ENCODE results near the gene NGDN.

NGDN gene

GRCh38 chr14:23445773-23446172 lies 23.7 kb upstream of the NGDN start:
- DNase-seq (ENCODE audit: low read depth, low spot score): no peak
- in situ Hi-C loops (cut with HindIII; ENCODE audit: low sequenced_read_pairs): no loop called here
- TF ChIP-seq CTCF (IDR thresholded peaks at IDR 0.05; ENCODE audit: low read depth, low read length): no peak

GRCh38 chr14:23446291-23446851 lies 23.1 kb upstream of the NGDN start:
- in situ Hi-C loops (cut with HindIII; ENCODE audit: low sequenced_read_pairs): no loop called here
- H3K4me3 ChIP-seq (ENCODE audit: low read depth, low read length): no peak overlapping the region
- TF ChIP-seq CTCF (IDR thresholded peaks at IDR 0.05; ENCODE audit: low read depth, low read length): no peak
- no peak for DNase-seq (ENCODE audit: low read depth, low spot score)

More at GRCh38 chr14:23445773-23446172, 23.7 kb upstream of the NGDN start:
- no peak overlapping the region for H3K4me3 ChIP-seq (ENCODE audit: low read depth, low read length)

GRCh38 chr14:23447361-23448350 lies 21.8 kb upstream of the NGDN start:
- H3K4me3 ChIP-seq (ENCODE audit: low read depth, low read length): no peak overlapping the region
- DNase-seq (ENCODE audit: low read depth, low spot score): no peak
- in situ Hi-C loops (cut with HindIII; ENCODE audit: low sequenced_read_pairs): no loop called here
- no peak for TF ChIP-seq CTCF (IDR thresholded peaks at IDR 0.05; ENCODE audit: low read depth, low read length)

- no peak for DNase-seq (ENCODE audit: low read depth, low spot score)
- in situ Hi-C loops (cut with HindIII; ENCODE audit: low sequenced_read_pairs): no loop called here
- TF ChIP-seq CTCF (IDR thresholded peaks at IDR 0.05; ENCODE audit: low read depth, low read length): no peak
- no peak overlapping the region for H3K4me3 ChIP-seq (ENCODE audit: low read depth, low read length)
Observed at GRCh38 chr14:23449314-23449713, 20.2 kb upstream of the NGDN start.

GRCh38 chr14:23450379-23450778 lies 19.1 kb upstream of the NGDN start:
- no peak for DNase-seq (ENCODE audit: low read depth, low spot score)
- no peak overlapping the region for H3K4me3 ChIP-seq (ENCODE audit: low read depth, low read length)
- no peak for TF ChIP-seq CTCF (IDR thresholded peaks at IDR 0.05; ENCODE audit: low read depth, low read length)
- in situ Hi-C loops (cut with HindIII; ENCODE audit: low sequenced_read_pairs): no loop called here

GRCh38 chr14:23452237-23452636 lies 17.3 kb upstream of the NGDN start:
- no peak overlapping the region for H3K4me3 ChIP-seq (ENCODE audit: low read depth, low read length)
- no peak for TF ChIP-seq CTCF (IDR thresholded peaks at IDR 0.05; ENCODE audit: low read depth, low read length)
- in situ Hi-C loops (cut with HindIII; ENCODE audit: low sequenced_read_pairs): no loop called here
- DNase-seq (ENCODE audit: low read depth, low spot score): no peak
